B cell (primary cell): Measurements from ENCODE around the gene IL22RA1. TPM values are rescaled to one million over a fixed set of nuclear protein-coding genes. Genes with fewer than 3 reads are reported as not detected.

Experiments used
- ATAC-seq: fragments of 200-7000 bp; cut with Tn5 transposase; one replicate; pipeline ENCODE4 v1.10.0; 2021; ENCODE audit warnings: low read depth, mild to moderate bottlenecking, moderate number of reproducible peaks, moderate library complexity
- CTCF ChIA-PET: fragments of 350-600 bp; sonication (Branson Sonifier 250); formaldehyde crosslinking; loops from one replicate; lab custom pipeline; 2021; ENCODE audit warnings: antibody characterized with exemption, inconsistent platforms; lab: Charles Lee
- POLR2A ChIA-PET: fragments of 350-600 bp; sonication (Branson Sonifier 250); formaldehyde crosslinking; loops from one replicate; lab custom pipeline; 2021; ENCODE audit warnings: antibody characterized with exemption; lab: Charles Lee
- DNase-seq: peaks from one replicate; pipeline ENCODE4 v3.0.0; 2013
- H2AFZ ChIP-seq: 2 replicates; pipeline ENCODE4 v1.6.1; 2012; ENCODE audit warnings: mild to moderate bottlenecking, low read depth, low read length; ENCODE audit not compliant: insufficient read depth, poor library complexity, severe bottlenecking
- H3K27ac ChIP-seq, 2 donors: 1 replicate in 1 of 2; 2 replicates in 1 of 2; pipeline ENCODE4 v1.5.1; 2012 to 2013; ENCODE audit warnings: low read length in 2 of 2, mild to moderate bottlenecking in 2 of 2, moderate library complexity in 1 of 2
- H3K27me3 ChIP-seq, 4 experiments: fragments of 200-600 bp in 1 of 4; sonication (generic) in 1 of 4; replicated peaks in 1 of 4; 1 replicate in 2 of 4; 2 replicates in 2 of 4; pipeline versions ENCODE4 v1.6.1 to v1.7.0; 2013 to 2016; ENCODE audit warnings: low read length in 3 of 4, mild to moderate bottlenecking in 2 of 4, mixed read lengths in 1 of 4, moderate library complexity in 1 of 4; ENCODE audit not compliant: insufficient read depth in 4 of 4, control insufficient read depth in 3 of 4; ENCODE audit errors: control extremely low read depth in 1 of 4
- H3K36me3 ChIP-seq, 2 experiments: replicated peaks in 1 of 2; 1 replicate in 1 of 2; 2 replicates in 1 of 2; pipeline versions ENCODE4 v1.6.1 to v1.7.1; 2013; ENCODE audit warnings: low read length in 1 of 2; ENCODE audit not compliant: insufficient read depth in 2 of 2, control insufficient read depth in 1 of 2; ENCODE audit errors: control extremely low read depth in 1 of 2, extremely low read depth in 1 of 2
- H3K4me1 ChIP-seq, 2 donors: fragments of 200-600 bp in 1 of 2; sonication (generic) in 1 of 2; 1 replicate in 1 of 2; 2 replicates in 1 of 2; pipeline versions ENCODE4 v1.5.1 to v1.6.1; 2013 to 2017; ENCODE audit warnings: low read length in 2 of 2; ENCODE audit not compliant: control insufficient read depth in 2 of 2, insufficient read depth in 2 of 2
- H3K4me2 ChIP-seq: replicated peaks from 2 replicates; pipeline ENCODE3; 2012; ENCODE audit warnings: mild to moderate bottlenecking, low read depth, low read length; ENCODE audit not compliant: poor library complexity, severe bottlenecking
- H3K4me3 ChIP-seq, 5 experiments: fragments of 200-600 bp in 1 of 5; sonication (generic) in 1 of 5; 1 replicate in 3 of 5; 2 replicates in 2 of 5; pipeline versions ENCODE4 v1.5.1 to v1.7.0; 2011 to 2016; ENCODE audit warnings: low read length in 4 of 5, mild to moderate bottlenecking in 4 of 5, low read depth in 2 of 5, control low read depth in 1 of 5, moderate library complexity in 1 of 5; ENCODE audit not compliant: insufficient read depth in 1 of 5; ENCODE audit errors: control extremely low read depth in 1 of 5, extremely low read depth in 1 of 5
- H3K79me2 ChIP-seq: fragments of 200-600 bp; sonication (generic); one replicate; pipeline ENCODE4 v1.6.0; 2016; ENCODE audit warnings: low read length; ENCODE audit not compliant: control insufficient read depth, insufficient read depth
- H3K9ac ChIP-seq: fragments of 200-600 bp; sonication (generic); 2 replicates; pipeline ENCODE4 v1.6.1; 2017; ENCODE audit warnings: mild to moderate bottlenecking, low read length, moderate library complexity
- H3K9me3 ChIP-seq, 3 donors: one replicate each; pipeline versions ENCODE4 v1.6.1 to v1.7.1; 2013; ENCODE audit warnings: low read length in 2 of 3; ENCODE audit not compliant: control insufficient read depth in 2 of 3, insufficient read depth in 1 of 3; ENCODE audit errors: control extremely low read depth in 1 of 3
- H4K20me1 ChIP-seq: 2 replicates; pipeline ENCODE4 v1.6.0; 2012; ENCODE audit warnings: mild to moderate bottlenecking, low read length; ENCODE audit not compliant: insufficient read depth, control insufficient read depth, poor library complexity, severe bottlenecking
- H3K27ac Mint-ChIP-seq: one replicate; pipeline ENCODE4 v1.8.0; 2021; ENCODE audit warnings: mixed read lengths
- H3K27me3 Mint-ChIP-seq: one replicate; pipeline ENCODE4 v1.8.0; 2021; ENCODE audit warnings: mixed read lengths
- H3K4me1 Mint-ChIP-seq: one replicate; pipeline ENCODE4 v1.8.0; 2021; ENCODE audit warnings: mixed read lengths
- H3K4me3 Mint-ChIP-seq: one replicate; pipeline ENCODE4 v1.8.0; 2021; ENCODE audit warnings: mixed read lengths
- H3K9me3 Mint-ChIP-seq: one replicate; pipeline ENCODE4 v1.8.0; 2022; ENCODE audit warnings: mixed read lengths; ENCODE audit not compliant: insufficient read depth
- EZH2 ChIP-seq: IDR thresholded peaks from 2 replicates; pipeline ENCODE4 v1.6.1; 2012; ENCODE audit warnings: borderline replicate concordance, low read depth, mild to moderate bottlenecking, moderate library complexity, low read length; ENCODE audit not compliant: insufficient read depth, poor library complexity, severe bottlenecking
- WGBS: methylation state at CpG from one replicate; pipeline ENCODE4 v1.1.5; 2013; ENCODE audit warnings: missing lambda C conversion rate; ENCODE audit not compliant: insufficient coverage; 5-methylcytosine and 5-hydroxymethylcytosine counted together
- intact Hi-C: fragments of 100-400 bp; cut with micrococcal nuclease; formaldehyde crosslinking; loops from one replicate; pipeline ENCODE4 v1.10.0; 2022
- polyA plus RNA-seq: library from polyadenylated mRNA; depleted of rRNA; stranded (reverse); fragments of >200 nt; gene quantifications from 2 replicates; pipeline ENCODE4 v1.2.3, GENCODE V29; 2012
- total RNA-seq, 2 donors: library from RNA; stranded (reverse); fragments of 120-200 nt in 1 of 2; gene quantifications; 1 replicate in 1 of 2; 2 replicates in 1 of 2; pipeline versions ENCODE4 v1.2.3 to v1.2.4, GENCODE V29; 2013 to 2022
- TF ChIP-seq, protein P1 (sequence below): fragments of 200-600 bp; IDR thresholded peaks from one replicate; pipeline ENCODE4 v1.8.0; 2022; ENCODE audit warnings: antibody characterized with exemption, mild to moderate bottlenecking

Gene IL22RA1
- total and polyA plus RNA-seq, 2 donors (not counting 1 experiment from before 2014, with no cell fraction given), result 0.10 TPM

GRCh38 chr1:24152631-24153494 is 9.9 kb upstream of the IL22RA1 start:
- peaks cover 0 to 20% of the 10 kb centered on the region in 2 experiments for H3K36me3 ChIP-seq
- no peak overlapping the region for H3K27ac ChIP-seq
- Mint-ChIP-seq H3K27ac (no peak overlapping the region), H3K9me3 (no peaks in the 10 kb centered on the region), H3K27me3 (no peaks in the 10 kb centered on the region), H3K4me1 (peaks cover 29% of the 10 kb centered on the region), H3K4me3 (no peak overlapping the region)
- H3K27me3 ChIP-seq, result peaks cover 0 to 7% (median 1%) of the 10 kb centered on the region in 4 experiments
- ChIA-PET POLR2A (interaction anchor here (0.6 to 0.8 kb wide), 3 partner anchors 375 to 778 kb away, joined by 4 to 8 read pairs (median 7); no protein-coding TSS in a partner anchor), CTCF (interaction anchor here (1.2 to 10.5 kb wide), 9 partner anchors 9 to 434 kb away, joined by 3 to 387 read pairs (median 8); partner anchors contain the start of gene IFNLR1)
- peaks cover 13 to 19% of the 10 kb centered on the region in 2 donors for H3K4me1 ChIP-seq
- ATAC-seq (no peak), DNase-seq (no peak)
- no peaks in the 10 kb centered on the region for H4K20me1 ChIP-seq
- intact Hi-C loops, result no loop called here
- H2AFZ ChIP-seq, result no peak overlapping the region
- no peaks in the 10 kb centered on the region for H3K9me3 ChIP-seq
- no peak overlapping the region for H3K9ac ChIP-seq
- TF ChIP-seq EZH2, result no peak
- TF ChIP-seq, protein P1, sequence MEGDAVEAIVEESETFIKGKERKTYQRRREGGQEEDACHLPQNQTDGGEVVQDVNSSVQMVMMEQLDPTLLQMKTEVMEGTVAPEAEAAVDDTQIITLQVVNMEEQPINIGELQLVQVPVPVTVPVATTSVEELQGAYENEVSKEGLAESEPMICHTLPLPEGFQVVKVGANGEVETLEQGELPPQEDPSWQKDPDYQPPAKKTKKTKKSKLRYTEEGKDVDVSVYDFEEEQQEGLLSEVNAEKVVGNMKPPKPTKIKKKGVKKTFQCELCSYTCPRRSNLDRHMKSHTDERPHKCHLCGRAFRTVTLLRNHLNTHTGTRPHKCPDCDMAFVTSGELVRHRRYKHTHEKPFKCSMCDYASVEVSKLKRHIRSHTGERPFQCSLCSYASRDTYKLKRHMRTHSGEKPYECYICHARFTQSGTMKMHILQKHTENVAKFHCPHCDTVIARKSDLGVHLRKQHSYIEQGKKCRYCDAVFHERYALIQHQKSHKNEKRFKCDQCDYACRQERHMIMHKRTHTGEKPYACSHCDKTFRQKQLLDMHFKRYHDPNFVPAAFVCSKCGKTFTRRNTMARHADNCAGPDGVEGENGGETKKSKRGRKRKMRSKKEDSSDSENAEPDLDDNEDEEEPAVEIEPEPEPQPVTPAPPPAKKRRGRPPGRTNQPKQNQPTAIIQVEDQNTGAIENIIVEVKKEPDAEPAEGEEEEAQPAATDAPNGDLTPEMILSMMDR, result no peak
- 79% methylated on average over 10 of the region's 10 CpGs for WGBS
- no peaks in the 10 kb centered on the region for H3K79me2 ChIP-seq
- no peak overlapping the region for H3K4me3 ChIP-seq
- H3K4me2 ChIP-seq, result no peak overlapping the region
